Activated naive CD4-positive, alpha-beta T cell treated with anti-CD3 and anti-CD28 coated beads, Interleukin-2, amount 10 ng/mL, durations not matched to agents 7 days and 5 days (primary cell): ENCODE results near the gene OR5H15.
"Not testable (repeated sequence)": the region's sequence is repeated elsewhere in the genome, so short reads cannot be mapped to it uniquely, and the experiment has no call there.

Source experiments
- CTCF ChIA-PET: fragments of 350-600 bp; sonication (Branson Sonifier 250); formaldehyde crosslinking; loops from one replicate; lab custom pipeline; 2021; ENCODE audit warnings: antibody characterized with exemption; lab: Charles Lee
- DNase-seq: peaks from one replicate; pipeline ENCODE4 v3.0.0-alpha.2; 2020
- H3K27ac Mint-ChIP-seq: one replicate; pipeline ENCODE4 v1.8.0; 2021; ENCODE audit warnings: mild to moderate bottlenecking, moderate library complexity, mixed read lengths
- H3K27me3 Mint-ChIP-seq: one replicate; pipeline ENCODE4 v1.8.0; 2021; ENCODE audit warnings: mild to moderate bottlenecking, mixed read lengths
- H3K36me3 Mint-ChIP-seq: one replicate; pipeline ENCODE4 v1.8.0; 2021; ENCODE audit warnings: mixed read lengths
- H3K4me1 Mint-ChIP-seq: one replicate; pipeline ENCODE4 v1.8.0; 2021; ENCODE audit warnings: mixed read lengths
- H3K4me3 Mint-ChIP-seq: one replicate; pipeline ENCODE4 v1.8.0; 2021; ENCODE audit warnings: mild to moderate bottlenecking, moderate library complexity, mixed read lengths
- H3K9me3 Mint-ChIP-seq: one replicate; pipeline ENCODE4 v1.8.0; 2021; ENCODE audit warnings: mixed read lengths

Gene OR5H15

DNA sequence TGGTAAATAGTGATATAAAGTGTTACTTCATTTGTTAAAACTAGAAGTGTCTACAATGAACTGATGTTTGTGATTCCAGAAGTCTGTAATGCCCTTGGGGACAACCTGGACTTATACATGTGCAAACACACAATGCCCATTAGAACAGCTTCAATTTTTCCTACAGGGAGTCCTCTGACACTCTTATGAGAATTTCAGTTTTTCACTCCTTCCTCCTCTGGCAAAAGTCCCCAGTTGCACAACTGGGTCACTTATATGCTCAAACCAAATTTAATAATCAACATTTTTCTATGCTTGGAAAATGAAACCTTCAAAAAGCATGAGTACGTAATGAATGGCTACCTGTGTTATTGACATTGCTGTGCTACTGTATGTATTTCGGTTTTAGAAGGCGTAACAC, at the start of gene OR5H15:
TSS of gene OR5H15 (plus strand) at position 301 of the 400 bp plus-strand sequence. CDS start 2,004 bp downstream, outside the sequence.
- Mint-ChIP-seq H3K27ac (no peak within 1 kb of the TSS), H3K27me3 (peaks cover 3% of the 10 kb centered on the region), H3K4me3 (no peak within 1 kb of the TSS), H3K4me1 (no peaks in the 10 kb centered on the region), H3K36me3 (no peaks in the 10 kb centered on the region), H3K9me3 (no peaks in the 10 kb centered on the region)
- DNase-seq: no peak
- CTCF ChIA-PET: no interaction called here

DNA sequence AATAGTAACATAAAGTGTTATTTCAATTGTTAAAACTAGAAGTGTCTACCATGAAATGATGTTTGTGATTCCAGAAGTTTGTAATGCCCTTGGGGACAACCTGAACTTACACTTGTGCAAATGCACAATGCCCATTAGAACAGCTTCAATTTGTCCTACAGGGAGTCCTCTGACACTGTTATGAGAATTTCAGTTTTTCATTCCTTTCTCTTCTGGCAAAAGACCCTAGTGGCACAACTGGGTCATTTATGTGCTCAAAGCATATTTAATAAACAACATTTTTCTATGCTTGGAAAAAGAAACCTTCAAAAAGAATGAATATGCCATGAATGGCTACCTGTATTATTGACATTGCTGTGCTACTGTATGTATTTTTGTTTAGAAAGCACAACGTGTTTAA, 36.1 kb upstream of the OR5H15 start, which contains the start of gene OR5H1:
TSS of gene OR5H1 (plus strand) at position 301 of the 400 bp plus-strand sequence. CDS start 1,977 bp downstream, outside the sequence.
- no peaks in the 10 kb centered on the region for H3K9me3 Mint-ChIP-seq
- no peak within 1 kb of the TSS for H3K27ac Mint-ChIP-seq
- no peaks in the 10 kb centered on the region for H3K27me3 Mint-ChIP-seq
- DNase-seq: no peak
- H3K4me3 Mint-ChIP-seq: no peak within 1 kb of the TSS
- CTCF ChIA-PET: no interaction called here
- H3K4me1 Mint-ChIP-seq: no peaks in the 10 kb centered on the region
- no peaks in the 10 kb centered on the region for H3K36me3 Mint-ChIP-seq

GRCh38 chr3:98136631-98137030, 29.9 kb upstream of the OR5H15 start:
- CTCF ChIA-PET: no interaction called here
- Mint-ChIP-seq H3K36me3 (no peaks in the 10 kb centered on the region), H3K4me1 (no peaks in the 10 kb centered on the region), H3K27me3 (peaks cover 4% of the 10 kb centered on the region), H3K4me3 (no peak overlapping the region), H3K27ac (no peak overlapping the region), H3K9me3 (no peaks in the 10 kb centered on the region)
- DNase-seq: no peak

DNA sequence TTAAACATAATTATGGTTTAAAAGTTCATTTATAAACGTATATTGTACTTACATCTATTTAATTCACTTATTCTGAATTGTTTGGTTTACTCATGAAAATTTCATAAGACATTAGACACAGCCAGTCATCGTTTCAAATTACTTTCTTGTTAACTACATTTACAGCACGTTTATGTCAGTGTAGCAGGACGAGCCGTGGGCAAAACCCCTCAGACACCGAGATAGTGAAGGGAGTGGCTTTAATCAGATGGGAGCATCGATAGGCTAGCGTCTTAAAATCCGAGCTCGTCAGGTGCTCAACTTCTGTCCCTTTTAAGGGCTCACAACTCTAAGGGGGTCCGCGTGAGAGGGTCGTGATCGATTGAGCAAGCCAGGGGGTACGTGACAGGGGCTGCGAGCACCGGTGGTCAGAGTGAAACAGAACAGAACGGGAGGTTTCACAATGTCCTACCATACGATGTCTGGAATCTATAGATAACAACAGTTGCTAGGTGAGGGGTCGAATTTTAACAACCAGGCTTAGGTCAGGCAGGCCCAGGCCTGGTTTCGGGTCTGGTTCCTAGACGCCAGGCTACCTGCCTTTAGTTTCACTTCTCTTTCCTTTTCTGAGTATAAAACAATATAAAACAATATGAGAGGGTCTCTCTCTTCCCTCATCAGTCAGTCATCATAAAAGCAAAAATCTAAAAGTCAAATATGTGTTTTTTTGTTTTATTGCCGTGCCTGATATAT, 28.5 kb upstream of the OR5H15 start:
- H3K4me1 Mint-ChIP-seq, DNase-seq, H3K27ac Mint-ChIP-seq, H3K9me3 Mint-ChIP-seq, H3K27me3 Mint-ChIP-seq, H3K36me3 Mint-ChIP-seq, CTCF ChIA-PET, H3K4me3 Mint-ChIP-seq: not testable (repeated sequence)

DNA sequence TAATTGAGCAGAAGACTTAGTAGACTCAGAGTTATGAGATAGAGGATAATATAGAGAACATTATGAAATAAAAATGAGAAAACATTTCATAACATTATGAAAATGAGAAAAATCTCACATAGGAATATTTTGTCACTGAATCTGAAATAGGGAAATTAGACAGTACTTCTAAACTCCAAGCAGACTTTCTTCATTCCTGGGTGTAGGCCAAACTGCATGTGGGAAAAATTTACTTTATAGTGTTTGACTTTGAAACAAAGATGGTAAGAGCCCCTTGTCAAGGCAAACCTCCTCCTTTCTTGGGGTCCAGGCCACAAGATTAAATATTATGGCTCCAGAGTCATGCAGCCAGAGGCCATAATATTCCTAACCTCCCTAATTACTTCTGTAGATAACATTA, 26.0 kb upstream of the OR5H15 start:
- no peak overlapping the region for H3K27ac Mint-ChIP-seq
- H3K36me3 Mint-ChIP-seq: no peaks in the 10 kb centered on the region
- no peak for DNase-seq
- CTCF ChIA-PET: no interaction called here
- H3K4me3 Mint-ChIP-seq: no peak overlapping the region
- no peaks in the 10 kb centered on the region for H3K4me1 Mint-ChIP-seq
- H3K9me3 Mint-ChIP-seq: no peaks in the 10 kb centered on the region
- H3K27me3 Mint-ChIP-seq: peaks cover 4% of the 10 kb centered on the region

DNA sequence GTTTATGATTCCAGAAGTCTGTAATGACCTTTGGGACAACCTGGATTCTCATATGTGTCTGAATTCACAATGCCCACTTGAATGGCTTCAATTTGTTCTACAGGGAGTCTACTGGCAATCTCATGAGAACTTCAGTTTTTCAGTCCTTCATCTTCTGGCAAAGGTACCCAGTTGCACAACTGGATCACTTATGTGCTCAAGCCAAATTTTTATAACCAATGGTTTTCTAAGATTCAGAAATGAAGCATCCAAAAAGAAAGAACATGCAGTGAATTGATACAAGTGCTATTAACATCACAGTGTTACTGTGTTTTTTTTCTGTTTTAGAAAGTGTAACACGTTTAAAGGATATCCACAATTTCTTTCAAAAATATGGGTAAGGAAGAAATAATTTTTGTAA, 19.3 kb upstream of the OR5H15 start, which contains the start of gene OR5H14:
TSS of gene OR5H14 (plus strand) at position 301 of the 400 bp plus-strand sequence. CDS start 1,907 bp downstream, outside the sequence.
- Mint-ChIP-seq H3K36me3 (no peaks in the 10 kb centered on the region), H3K9me3 (no peaks in the 10 kb centered on the region), H3K4me1 (no peaks in the 10 kb centered on the region), H3K27ac (no peak within 1 kb of the TSS), H3K27me3 (no peaks in the 10 kb centered on the region), H3K4me3 (no peak within 1 kb of the TSS)
- no peak for DNase-seq
- CTCF ChIA-PET: no interaction called here

- no peak for DNase-seq
- no peak overlapping the region for H3K27ac Mint-ChIP-seq
- CTCF ChIA-PET: no interaction called here
- no peaks in the 10 kb centered on the region for H3K27me3 Mint-ChIP-seq
- peaks cover 2% of the 10 kb centered on the region for H3K9me3 Mint-ChIP-seq
- no peaks in the 10 kb centered on the region for H3K4me1 Mint-ChIP-seq
- no peaks in the 10 kb centered on the region for H3K36me3 Mint-ChIP-seq
- no peak overlapping the region for H3K4me3 Mint-ChIP-seq
Observed at GRCh38 chr3:98148751-98149150, 17.7 kb upstream of the OR5H15 start.

DNA sequence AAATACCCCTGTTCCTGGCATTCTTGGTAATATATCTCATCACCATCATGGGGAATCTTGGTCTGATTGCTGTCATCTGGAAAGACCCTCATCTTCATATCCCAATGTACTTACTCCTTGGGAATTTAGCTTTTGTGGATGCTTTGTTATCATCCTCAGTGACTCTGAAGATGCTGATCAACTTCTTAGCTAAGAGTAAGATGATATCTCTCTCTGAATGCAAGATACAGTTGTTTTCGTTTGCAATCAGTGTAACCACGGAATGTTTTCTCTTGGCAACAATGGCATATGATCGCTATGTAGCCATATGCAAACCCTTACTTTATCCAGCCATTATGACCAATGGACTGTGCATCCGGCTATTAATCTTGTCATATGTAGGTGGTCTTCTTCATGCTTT, 17.0 kb upstream of the OR5H15 start:
- H3K36me3 Mint-ChIP-seq, H3K4me1 Mint-ChIP-seq: not testable (repeated sequence)

GRCh38 chr3:98151241-98151640, 15.3 kb upstream of the OR5H15 start:
- no peaks in the 10 kb centered on the region for H3K4me1 Mint-ChIP-seq
- peaks cover 2% of the 10 kb centered on the region for H3K9me3 Mint-ChIP-seq
- no peak for DNase-seq
- CTCF ChIA-PET: no interaction called here
- H3K27me3 Mint-ChIP-seq: no peaks in the 10 kb centered on the region
- H3K4me3 Mint-ChIP-seq: no peak overlapping the region
- no peaks in the 10 kb centered on the region for H3K36me3 Mint-ChIP-seq
- no peak overlapping the region for H3K27ac Mint-ChIP-seq

More for the DNA sequence above, 17.0 kb upstream of the OR5H15 start:
- H3K27me3 Mint-ChIP-seq, H3K27ac Mint-ChIP-seq, H3K9me3 Mint-ChIP-seq, CTCF ChIA-PET, DNase-seq, H3K4me3 Mint-ChIP-seq: not testable (repeated sequence)

DNA sequence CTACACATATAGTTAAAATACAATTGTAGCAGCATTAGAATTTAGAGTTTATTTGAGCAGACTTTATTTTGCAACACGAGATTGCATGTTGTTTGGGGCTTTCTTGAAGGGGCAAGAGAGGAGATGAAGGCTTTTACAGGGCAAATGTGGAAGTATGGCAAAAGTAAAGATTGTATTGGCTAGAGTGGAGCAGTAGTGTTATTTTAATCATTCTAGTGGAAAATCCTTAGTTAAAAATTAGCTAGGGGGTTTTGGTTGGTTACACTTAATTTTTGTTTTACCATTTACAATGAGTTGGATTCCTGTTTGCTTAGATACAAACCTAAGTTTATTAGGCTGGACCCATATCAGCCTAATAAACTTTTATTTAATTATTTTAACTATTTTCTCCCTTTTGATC, 4.6 kb downstream of the OR5H15 start:
- Mint-ChIP-seq H3K9me3 (peaks cover 10% of the 10 kb centered on the region), H3K27me3 (no peaks in the 10 kb centered on the region), H3K4me1 (peaks cover 6% of the 10 kb centered on the region), H3K36me3 (peaks cover 2% of the 10 kb centered on the region), H3K4me3 (no peak overlapping the region), H3K27ac (no peak overlapping the region)
- no peak for DNase-seq
- CTCF ChIA-PET: no interaction called here

GRCh38 chr3:98172621-98173020, 6.1 kb downstream of the OR5H15 start:
- Mint-ChIP-seq H3K4me3 (no peak overlapping the region), H3K4me1 (peaks cover 6% of the 10 kb centered on the region), H3K27ac (no peak overlapping the region), H3K27me3 (no peaks in the 10 kb centered on the region), H3K36me3 (peaks cover 2% of the 10 kb centered on the region), H3K9me3 (peaks cover 13% of the 10 kb centered on the region)
- DNase-seq: no peak
- CTCF ChIA-PET: no interaction called here

DNA sequence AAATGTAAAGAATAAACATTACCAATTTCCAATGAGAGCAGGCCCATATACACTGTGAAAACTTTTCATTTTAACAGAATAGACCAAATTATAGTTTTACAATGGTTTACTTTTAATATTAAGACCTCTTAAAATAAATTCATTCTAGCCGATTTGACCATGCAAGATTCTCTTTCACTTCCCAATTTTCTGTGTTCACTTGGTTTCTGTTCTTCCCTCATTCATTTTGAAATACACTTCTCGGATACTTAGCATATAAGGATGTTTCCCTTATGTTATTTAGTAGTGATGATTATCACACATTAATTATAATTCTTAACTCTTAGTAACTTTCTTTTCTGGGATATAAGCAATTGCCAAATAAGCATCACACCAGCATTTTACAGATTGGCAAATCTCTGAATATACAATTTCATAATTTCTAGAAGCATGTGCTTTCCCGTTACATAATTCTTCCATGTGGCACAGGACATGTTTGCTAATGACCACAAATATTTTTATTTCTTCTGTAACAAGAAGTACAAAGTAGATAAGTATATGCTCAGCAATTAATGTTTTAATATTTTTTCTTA, 13.9 kb downstream of the OR5H15 start:
- Mint-ChIP-seq H3K27ac (no peak overlapping the region), H3K36me3 (peaks cover 2% of the 10 kb centered on the region), H3K27me3 (peaks cover 4% of the 10 kb centered on the region), H3K4me1 (peaks cover 2% of the 10 kb centered on the region), H3K4me3 (no peak overlapping the region), H3K9me3 (peaks cover 5% of the 10 kb centered on the region)
- CTCF ChIA-PET: no interaction called here
- no peak for DNase-seq

- H3K36me3 Mint-ChIP-seq: no peaks in the 10 kb centered on the region
- H3K4me3 Mint-ChIP-seq: no peak overlapping the region
- CTCF ChIA-PET: no interaction called here
Observed at GRCh38 chr3:98182196-98182595, 15.7 kb downstream of the OR5H15 start.

DNA sequence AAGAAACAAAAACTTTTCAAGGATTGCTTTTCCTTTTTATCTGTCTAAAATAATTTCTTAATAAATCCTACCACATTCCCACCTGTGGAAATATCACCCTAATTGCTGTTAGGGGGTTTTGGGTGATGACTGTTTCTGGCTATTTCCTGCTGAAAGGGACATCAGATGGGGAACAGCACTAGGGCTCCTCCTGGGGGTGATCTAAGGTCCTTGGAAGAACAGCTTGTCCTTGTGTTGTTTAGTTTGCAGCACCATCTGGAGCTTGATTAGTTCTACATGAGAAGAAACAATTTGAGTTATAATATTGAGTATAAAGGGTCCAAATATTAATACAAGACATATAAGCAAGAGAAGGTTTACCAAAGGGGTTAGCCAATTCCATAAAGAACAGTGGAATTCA, 18.7 kb downstream of the OR5H15 start:
- no peaks in the 10 kb centered on the region for H3K36me3 Mint-ChIP-seq
- no peaks in the 10 kb centered on the region for H3K9me3 Mint-ChIP-seq
- CTCF ChIA-PET: interaction anchor here (0.6 to 1.7 kb wide), 3 partner anchors 144 to 160 kb away, joined by 3 to 5 read pairs (median 3); no protein-coding TSS in a partner anchor
- peaks cover 4% of the 10 kb centered on the region for H3K27me3 Mint-ChIP-seq
- H3K27ac Mint-ChIP-seq: no peak overlapping the region
- peaks cover 5% of the 10 kb centered on the region for H3K4me1 Mint-ChIP-seq
- H3K4me3 Mint-ChIP-seq: no peak overlapping the region
- no peak for DNase-seq

More at GRCh38 chr3:98182196-98182595, 15.7 kb downstream of the OR5H15 start:
- DNase-seq: no peak
- no peak overlapping the region for H3K27ac Mint-ChIP-seq
- peaks cover 4% of the 10 kb centered on the region for H3K27me3 Mint-ChIP-seq
- no peaks in the 10 kb centered on the region for H3K4me1 Mint-ChIP-seq
- H3K9me3 Mint-ChIP-seq: no peaks in the 10 kb centered on the region

- H3K4me3 Mint-ChIP-seq: no peak overlapping the region
- H3K9me3 Mint-ChIP-seq: no peaks in the 10 kb centered on the region
- no peak for DNase-seq
- H3K36me3 Mint-ChIP-seq: no peaks in the 10 kb centered on the region
- H3K27ac Mint-ChIP-seq: no peak overlapping the region
- CTCF ChIA-PET: interaction anchor here (1.1 to 2.2 kb wide), 2 partner anchors 141 to 142 kb away, joined by 3 to 5 read pairs; no protein-coding TSS in a partner anchor
- H3K27me3 Mint-ChIP-seq: peaks cover 17% of the 10 kb centered on the region
- H3K4me1 Mint-ChIP-seq: peaks cover 5% of the 10 kb centered on the region
Observed at GRCh38 chr3:98188545-98188944, 22.0 kb downstream of the OR5H15 start.
